Ovary (tissue), 3 donors: ENCODE measurements around the gene RFXANK.

Experiments
- EP300 ChIP-seq: sonication (generic); formaldehyde crosslinking; IDR thresholded peaks from one replicate; pipeline ENCODE4 v1.6.1; 2017; ENCODE audit warnings: antibody characterized with exemption
- POLR2A ChIP-seq: fragments of 450-650 bp; IDR thresholded peaks from one replicate; pipeline ENCODE4 v1.6.1; 2017; ENCODE audit warnings: antibody characterized with exemption, mild to moderate bottlenecking, moderate library complexity
- TF ChIP-seq, protein P1 (sequence below), 3 donors: fragments of 450-650 bp in 2 of 3; fragments of 200-600 bp in 1 of 3; IDR thresholded peaks; one replicate each; pipeline versions ENCODE4 v1.5.1 to v1.8.0; 2016 to 2022; ENCODE audit warnings: antibody characterized with exemption in 3 of 3, mild to moderate bottlenecking in 1 of 3
- donor health status: DM: no; HTN: no; CAD: no.

DNA sequence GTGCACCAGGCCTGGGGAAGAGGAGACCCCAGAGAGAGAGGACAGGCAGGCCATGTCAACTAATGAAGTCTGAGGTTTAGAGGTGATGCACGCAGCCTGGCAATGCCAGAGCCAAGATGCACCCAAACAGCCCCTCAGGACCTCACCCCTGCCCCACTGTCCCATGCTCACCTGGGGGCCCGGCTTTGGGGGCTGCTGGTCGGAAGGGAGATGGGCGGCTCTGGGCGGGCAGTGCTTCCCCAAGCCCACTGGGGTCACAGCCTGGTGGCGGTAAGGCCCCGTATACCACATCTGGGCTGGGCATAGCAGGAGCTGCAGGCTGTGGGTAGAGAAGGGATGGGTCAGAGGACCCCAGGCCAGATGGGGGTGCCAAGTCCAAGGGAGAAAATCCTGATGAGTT is 45.2 kb upstream of the RFXANK start:
- TF ChIP-seq, protein P1, sequence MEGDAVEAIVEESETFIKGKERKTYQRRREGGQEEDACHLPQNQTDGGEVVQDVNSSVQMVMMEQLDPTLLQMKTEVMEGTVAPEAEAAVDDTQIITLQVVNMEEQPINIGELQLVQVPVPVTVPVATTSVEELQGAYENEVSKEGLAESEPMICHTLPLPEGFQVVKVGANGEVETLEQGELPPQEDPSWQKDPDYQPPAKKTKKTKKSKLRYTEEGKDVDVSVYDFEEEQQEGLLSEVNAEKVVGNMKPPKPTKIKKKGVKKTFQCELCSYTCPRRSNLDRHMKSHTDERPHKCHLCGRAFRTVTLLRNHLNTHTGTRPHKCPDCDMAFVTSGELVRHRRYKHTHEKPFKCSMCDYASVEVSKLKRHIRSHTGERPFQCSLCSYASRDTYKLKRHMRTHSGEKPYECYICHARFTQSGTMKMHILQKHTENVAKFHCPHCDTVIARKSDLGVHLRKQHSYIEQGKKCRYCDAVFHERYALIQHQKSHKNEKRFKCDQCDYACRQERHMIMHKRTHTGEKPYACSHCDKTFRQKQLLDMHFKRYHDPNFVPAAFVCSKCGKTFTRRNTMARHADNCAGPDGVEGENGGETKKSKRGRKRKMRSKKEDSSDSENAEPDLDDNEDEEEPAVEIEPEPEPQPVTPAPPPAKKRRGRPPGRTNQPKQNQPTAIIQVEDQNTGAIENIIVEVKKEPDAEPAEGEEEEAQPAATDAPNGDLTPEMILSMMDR (IDR thresholded peaks at IDR 0.05) = no peak
- TF ChIP-seq POLR2A (no peak), EP300 (no peak)
